GM23338 (cell line): ENCODE results near the gene GPHN. TPM values are rescaled to one million over a fixed set of nuclear protein-coding genes. Genes with fewer than 3 reads are reported as not detected.

Experiments used
- ATAC-seq: fragments of 200-7000 bp; cut with Tn5 transposase; 3 replicates; pipeline ENCODE4 v1.9.1; 2020
- DNase-seq: peaks from one replicate; pipeline ENCODE4 v3.0.0-alpha.2; 2015; ENCODE audit warnings: low spot score
- H2AFZ ChIP-seq: fragments of 200-600 bp; sonication (generic); 2 replicates; pipeline ENCODE4 v1.8.0; 2016; ENCODE audit warnings: antibody characterized with exemption, mild to moderate bottlenecking, moderate library complexity
- H3F3A ChIP-seq: fragments of 200-600 bp; sonication (generic); replicated peaks from 2 replicates; pipeline ENCODE4 v1.8.0; 2017; ENCODE audit warnings: antibody characterized with exemption, mixed run types, low read depth
- H3K27ac ChIP-seq: fragments of 200-600 bp; sonication (generic); 2 replicates; pipeline ENCODE4 v1.6.1; 2016; ENCODE audit warnings: low read depth
- H3K27me3 ChIP-seq: fragments of 200-600 bp; sonication (generic); 2 replicates; pipeline ENCODE4 v1.8.0; 2016; ENCODE audit warnings: mild to moderate bottlenecking, mixed run types, moderate library complexity; ENCODE audit not compliant: insufficient read depth
- H3K36me3 ChIP-seq: fragments of 200-600 bp; sonication (generic); 2 replicates; pipeline ENCODE4 v1.8.0; 2016; ENCODE audit warnings: mild to moderate bottlenecking; ENCODE audit not compliant: insufficient read depth
- H3K4me1 ChIP-seq: fragments of 200-600 bp; sonication (generic); 2 replicates; pipeline ENCODE4 v1.8.0; 2016; ENCODE audit warnings: mild to moderate bottlenecking, moderate library complexity; ENCODE audit not compliant: insufficient read depth
- H3K4me2 ChIP-seq: fragments of 200-600 bp; sonication (generic); 2 replicates; pipeline ENCODE4 v1.7.1; 2017; ENCODE audit warnings: mixed run types
- H3K4me3 ChIP-seq: fragments of 200-600 bp; sonication (generic); 2 replicates; pipeline ENCODE4 v1.6.1; 2016; ENCODE audit warnings: mixed run types
- H3K79me2 ChIP-seq: fragments of 200-600 bp; sonication (generic); replicated peaks from 2 replicates; pipeline ENCODE4 v1.8.0; 2017; ENCODE audit warnings: mild to moderate bottlenecking; ENCODE audit not compliant: insufficient read depth
- H3K9me2 ChIP-seq: fragments of 200-600 bp; sonication (generic); 2 replicates; pipeline ENCODE4 v1.8.0; 2017; ENCODE audit not compliant: insufficient read depth
- H4K20me1 ChIP-seq: fragments of 200-600 bp; sonication (generic); replicated peaks from 2 replicates; pipeline ENCODE4 v1.8.0; 2017; ENCODE audit warnings: mild to moderate bottlenecking; ENCODE audit not compliant: insufficient read depth
- H3K27ac Mint-ChIP-seq: 2 replicates; pipeline ENCODE4 v1.8.0; 2020; ENCODE audit warnings: inconsistent platforms, mild to moderate bottlenecking, moderate library complexity, mixed read lengths
- H3K27me3 Mint-ChIP-seq: 3 replicates; pipeline ENCODE4 v1.8.0; 2022; ENCODE audit warnings: low read depth, mild to moderate bottlenecking, moderate library complexity, mixed read lengths, inconsistent platforms; ENCODE audit not compliant: insufficient read depth, poor library complexity
- H3K36me3 Mint-ChIP-seq: 3 replicates; pipeline ENCODE4 v1.8.0; 2021; ENCODE audit warnings: low read depth, mild to moderate bottlenecking, inconsistent platforms, moderate library complexity, mixed read lengths
- H3K4me1 Mint-ChIP-seq: 3 replicates; pipeline ENCODE4 v1.8.0; 2020; ENCODE audit warnings: mild to moderate bottlenecking, inconsistent platforms, mixed read lengths
- H3K4me3 Mint-ChIP-seq: 3 replicates; pipeline ENCODE4 v1.8.0; 2021; ENCODE audit warnings: moderate library complexity, mild to moderate bottlenecking, inconsistent platforms, mixed read lengths
- H3K9me3 Mint-ChIP-seq: 3 replicates; pipeline ENCODE4 v1.8.0; 2020; ENCODE audit warnings: moderate library complexity, mild to moderate bottlenecking, inconsistent platforms, mixed read lengths
- CREB1 ChIP-seq: fragments of 250-450 bp; sonication (Bioruptor Pico); IDR thresholded peaks from 2 replicates; pipeline ENCODE4 v1.5.0; 2020; ENCODE audit warnings: low read depth, mild to moderate bottlenecking, moderate library complexity
- CTCF ChIP-seq, 2 experiments: fragments of 200-600 bp in 1 of 2; sonication (generic) in 1 of 2; conservative IDR thresholded peaks; 2 replicates each; pipeline versions ENCODE4 v1.5.1 to v1.6.1; 2016 to 2017; ENCODE audit warnings: antibody characterized with exemption in 2 of 2, low read depth in 2 of 2, mild to moderate bottlenecking in 2 of 2, moderate library complexity in 1 of 2
- ETS1 ChIP-seq: IDR thresholded peaks from 2 replicates; pipeline ENCODE4 v1.6.1; 2016; ENCODE audit warnings: antibody characterized with exemption
- EZH2 ChIP-seq: fragments of 200-600 bp; sonication (generic); IDR thresholded peaks from one replicate; pipeline ENCODE4 v1.8.0; 2017; ENCODE audit warnings: antibody characterized with exemption, mild to moderate bottlenecking, low read depth; ENCODE audit not compliant: unreplicated experiment
- EZH2phosphoT487 ChIP-seq: fragments of 200-600 bp; sonication (generic); IDR thresholded peaks from one replicate; pipeline ENCODE4 v1.8.1; 2018; ENCODE audit warnings: antibody characterized with exemption; ENCODE audit not compliant: unreplicated experiment
- JUNB ChIP-seq: IDR thresholded peaks from one replicate; pipeline ENCODE4 v1.6.1; 2016; ENCODE audit warnings: antibody characterized with exemption; ENCODE audit not compliant: unreplicated experiment
- NANOG ChIP-seq: IDR thresholded peaks from 2 replicates; pipeline ENCODE4 v1.6.1; 2016; ENCODE audit warnings: antibody characterized with exemption, borderline replicate concordance
- POLR2AphosphoS5 ChIP-seq: IDR thresholded peaks from 2 replicates; pipeline ENCODE4 v1.6.1; 2016; ENCODE audit warnings: antibody characterized with exemption, low read depth
- REST ChIP-seq: IDR thresholded peaks from one replicate; pipeline ENCODE4 v1.6.1; 2018; ENCODE audit warnings: antibody characterized with exemption; ENCODE audit not compliant: unreplicated experiment
- STAT1 ChIP-seq: IDR thresholded peaks from one replicate; pipeline ENCODE4 v1.6.1; 2016; ENCODE audit warnings: antibody characterized with exemption; ENCODE audit not compliant: unreplicated experiment
- ZNF114 ChIP-seq: fragments of 250-450 bp; sonication (Bioruptor Pico); IDR thresholded peaks from 2 replicates; pipeline ENCODE4 v1.5.0; 2020; ENCODE audit warnings: mild to moderate bottlenecking, moderate library complexity
- ZNF331 ChIP-seq: fragments of 250-450 bp; sonication (Bioruptor Pico); IDR thresholded peaks from 2 replicates; pipeline ENCODE4 v1.5.0; 2020; ENCODE audit warnings: low read depth, mild to moderate bottlenecking, moderate library complexity
- ZNF462 ChIP-seq: fragments of 250-450 bp; sonication (Bioruptor Pico); IDR thresholded peaks from 2 replicates; pipeline ENCODE4 v1.5.0; 2020; ENCODE audit warnings: mild to moderate bottlenecking, moderate library complexity
- polyA plus RNA-seq: library from polyadenylated mRNA; unstranded; fragments of >200 nt; fragmentation: Nextera tagmentation; extraction: Ambion mirVana; gene quantifications from 2 replicates; pipeline ENCODE4 v1.2.1, GENCODE V29; 2016
- total RNA-seq: library from RNA; depleted of rRNA; stranded (reverse); fragments of >200 nt; shearing (Covaris generic); gene quantifications from 2 replicates; pipeline ENCODE4 v1.2.3, GENCODE V29; 2014

Gene GPHN
- total and polyA plus RNA-seq, 2 experiments from 2014 or later, result 17.6 to 20.6 TPM

DNA sequence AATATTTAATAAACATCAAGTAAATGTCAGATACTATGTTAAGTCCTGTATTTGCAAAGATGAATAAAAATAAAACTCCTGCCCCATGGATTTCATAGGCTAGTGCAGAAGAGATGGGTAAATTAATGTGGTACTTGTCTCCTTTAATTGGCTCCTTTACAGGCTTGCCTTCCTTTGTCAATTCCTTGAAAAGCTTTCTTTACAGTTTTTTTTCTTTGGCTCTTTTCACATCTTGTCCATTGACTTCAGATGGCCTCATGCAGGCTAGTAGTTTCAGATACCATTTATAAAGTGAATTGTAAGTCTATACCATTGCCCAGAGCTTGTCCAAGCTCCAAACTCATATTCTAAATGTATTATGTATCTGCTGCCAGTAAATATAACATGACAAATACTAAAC, 552.6 kb downstream of the GPHN start:
- H3F3A ChIP-seq, result no peaks in the 10 kb centered on the region
- Mint-ChIP-seq H3K4me3 (no peak overlapping the region), H3K27me3 (peaks cover 1% of the 10 kb centered on the region), H3K36me3 (peaks cover 11% of the 10 kb centered on the region), H3K4me1 (no peaks in the 10 kb centered on the region; the same call in 2 of the 3 replicates), H3K9me3 (peaks cover 18% of the 10 kb centered on the region), H3K27ac (no peak overlapping the region)
- H3K27me3 ChIP-seq, result no peaks in the 10 kb centered on the region
- ATAC-seq (no peak), DNase-seq (no peak)
- no peaks in the 10 kb centered on the region for H3K9me2 ChIP-seq
- no peaks in the 10 kb centered on the region for H3K79me2 ChIP-seq
- H3K36me3 ChIP-seq, result no peaks in the 10 kb centered on the region
- no peak overlapping the region for H3K4me3 ChIP-seq
- no peak overlapping the region for H3K4me2 ChIP-seq
- H3K4me1 ChIP-seq, result no peaks in the 10 kb centered on the region
- no peak overlapping the region for H3K27ac ChIP-seq
- H2AFZ ChIP-seq, result no peak overlapping the region
- TF ChIP-seq ZNF462 (CRISPR knock-in tag) (no peak), CTCF (conservative IDR thresholded peaks at IDR 0.05; ENCODE audit: low read depth in 2 of 2) (no peak), STAT1 (no peak), POLR2AphosphoS5 (no peak), ETS1 (no peak), REST (no peak), CREB1 (CRISPR knock-in tag) (no peak), ZNF114 (CRISPR knock-in tag) (no peak), NANOG (no peak), JUNB (no peak), ZNF331 (CRISPR knock-in tag) (no peak), EZH2 (no peak), EZH2phosphoT487 (no peak)
- H4K20me1 ChIP-seq, result no peaks in the 10 kb centered on the region
